Activated naive CD4-positive, alpha-beta T cell treated with Interleukin-2 at 50 U/mL for 16 hours (primary cell): Measurements from ENCODE around the gene PILRB.

ENCODE experiments used
- DNase-seq: peaks from one replicate; pipeline ENCODE4 v3.0.0-alpha.2; 2020

Gene PILRB

GRCh38 chr7:100411101-100411500, 53.2 kb downstream of the PILRB start:
- DNase-seq, result no peak

GRCh38 chr7:100413346-100413745, 55.4 kb downstream of the PILRB start:
- DNase-seq, result no peak

- DNase-seq, result no peak
Observed at GRCh38 chr7:100413889-100414288, 56.0 kb downstream of the PILRB start.

GRCh38 chr7:100415448-100415847, 57.5 kb downstream of the PILRB start:
- no peak for DNase-seq
